OCI-LY1 (cell line): Measurements from ENCODE around the gene STPG4.

ENCODE experiments used
- H2AFZ ChIP-seq: fragments of 200-600 bp; sonication (generic), shearing (Covaris generic); 2 replicates; pipeline ENCODE4 v1.6.0; 2014; ENCODE audit warnings: antibody characterized with exemption, mild to moderate bottlenecking, low read length
- H3F3A ChIP-seq: fragments of 200-600 bp; sonication (generic), shearing (Covaris generic); 2 replicates; pipeline ENCODE4 v1.6.0; 2014; ENCODE audit warnings: mild to moderate bottlenecking, antibody characterized with exemption, low read length, moderate library complexity; ENCODE audit not compliant: insufficient read depth
- H3K27ac ChIP-seq: fragments of 200-600 bp; sonication (generic); 2 replicates; pipeline ENCODE4 v1.5.1; 2014; ENCODE audit warnings: low read length, mixed run types, mild to moderate bottlenecking, low read depth; ENCODE audit not compliant: poor library complexity, severe bottlenecking
- H3K27me3 ChIP-seq: fragments of 200-600 bp; sonication (generic); 2 replicates; pipeline ENCODE4 v1.6.0; 2014; ENCODE audit warnings: antibody characterized with exemption, mild to moderate bottlenecking, low read length, moderate library complexity; ENCODE audit not compliant: insufficient read depth
- H3K36me3 ChIP-seq: fragments of 200-600 bp; sonication (generic); 2 replicates; pipeline ENCODE4 v1.6.1; 2014; ENCODE audit warnings: mild to moderate bottlenecking, antibody characterized with exemption, low read length, moderate library complexity, mixed read lengths; ENCODE audit not compliant: insufficient read depth
- H3K4me1 ChIP-seq: fragments of 200-600 bp; sonication (generic); 2 replicates; pipeline ENCODE4 v1.5.1; 2014; ENCODE audit warnings: mild to moderate bottlenecking, low read length, moderate library complexity; ENCODE audit not compliant: insufficient read depth, severe bottlenecking
- H3K4me2 ChIP-seq: fragments of 200-600 bp; sonication (generic), shearing (Covaris generic); 2 replicates; pipeline ENCODE4 v1.6.1; 2014; ENCODE audit warnings: low read length
- H3K4me3 ChIP-seq: fragments of 200-600 bp; sonication (generic); 2 replicates; pipeline ENCODE4 v1.5.1; 2014; ENCODE audit warnings: low read length, low read depth, mild to moderate bottlenecking, mixed read lengths; ENCODE audit not compliant: poor library complexity, severe bottlenecking
- H3K79me2 ChIP-seq: fragments of 200-600 bp; shearing (Covaris generic); 2 replicates; pipeline ENCODE4 v1.6.1; 2016; ENCODE audit warnings: mixed run types, low read length, mixed read lengths; ENCODE audit not compliant: insufficient read depth
- H3K9ac ChIP-seq: fragments of 200-600 bp; sonication (generic), shearing (Covaris generic); 2 replicates; pipeline ENCODE4 v1.6.1; 2014; ENCODE audit warnings: mild to moderate bottlenecking, low read length, mixed read lengths
- H3K9me2 ChIP-seq: fragments of 200-600 bp; sonication (generic), shearing (Covaris generic); 2 replicates; pipeline ENCODE4 v1.6.1; 2014; ENCODE audit warnings: low read depth, mild to moderate bottlenecking, low read length, mixed read lengths
- H3K9me3 ChIP-seq: fragments of 200-600 bp; shearing (Covaris generic); 2 replicates; pipeline ENCODE4 v1.6.1; 2014; ENCODE audit warnings: low read length, mixed read lengths
- H4K20me1 ChIP-seq: fragments of 200-600 bp; sonication (generic), shearing (Covaris generic); 2 replicates; pipeline ENCODE4 v1.6.0; 2016; ENCODE audit warnings: mild to moderate bottlenecking, low read length; ENCODE audit not compliant: insufficient read depth
- CTCF ChIP-seq: fragments of 200-600 bp; sonication (generic), shearing (Covaris generic); IDR thresholded peaks from 2 replicates; pipeline ENCODE4 v1.5.1; 2017; ENCODE audit warnings: mild to moderate bottlenecking, antibody characterized with exemption, low read length, moderate library complexity, mixed read lengths
- EZH2 ChIP-seq: fragments of 200-600 bp; sonication (generic), shearing (Covaris generic); IDR thresholded peaks from 2 replicates; pipeline ENCODE4 v1.8.0; 2017; ENCODE audit warnings: borderline replicate concordance, mixed run types, mild to moderate bottlenecking, antibody characterized with exemption, low read length, moderate library complexity, mixed read lengths

The STPG4 gene

GRCh38 chr2:47083005-47083404 lies 72.1 kb downstream of the STPG4 start:
- TF ChIP-seq CTCF = no peak
- no peak for TF ChIP-seq EZH2
- no peak overlapping the region for H3K9ac ChIP-seq

GRCh38 chr2:47080888-47081301 lies 74.2 kb downstream of the STPG4 start:
- Histone ChIP-seq H3K9ac (no peak overlapping the region), H3K9me2 (no peaks in the 10 kb centered on the region), H3K36me3 (no peaks in the 10 kb centered on the region), H2AFZ (no peak overlapping the region), H4K20me1 (no peaks in the 10 kb centered on the region), H3K4me1 (no peaks in the 10 kb centered on the region), H3K4me2 (no peak overlapping the region), H3F3A (no peaks in the 10 kb centered on the region; the same call in 1 of the 2 replicates), H3K27me3 (peaks cover 3% of the 10 kb centered on the region; the same call in 1 of the 2 replicates), H3K9me3 (no peaks in the 10 kb centered on the region), H3K4me3 (no peak overlapping the region), H3K79me2 (no peaks in the 10 kb centered on the region), H3K27ac (no peak overlapping the region)
- TF ChIP-seq CTCF (no peak), EZH2 (no peak)

More at GRCh38 chr2:47083005-47083404, 72.1 kb downstream of the STPG4 start:
- no peaks in the 10 kb centered on the region for H4K20me1 ChIP-seq
- H3K4me1 ChIP-seq = no peaks in the 10 kb centered on the region
- H3K9me2 ChIP-seq = no peaks in the 10 kb centered on the region
- no peaks in the 10 kb centered on the region for H3K79me2 ChIP-seq
- no peak overlapping the region for H2AFZ ChIP-seq
- no peak overlapping the region for H3K4me3 ChIP-seq
- H3K9me3 ChIP-seq = no peaks in the 10 kb centered on the region
- no peaks in the 10 kb centered on the region; the same call in 1 of the 2 replicates for H3F3A ChIP-seq
- H3K27me3 ChIP-seq = peaks cover 3% of the 10 kb centered on the region; the same call in 1 of the 2 replicates
- H3K4me2 ChIP-seq = no peak overlapping the region
- no peak overlapping the region for H3K27ac ChIP-seq
- H3K36me3 ChIP-seq = no peaks in the 10 kb centered on the region

- H3K36me3 ChIP-seq = no peaks in the 10 kb centered on the region
- H3K27ac ChIP-seq = no peak overlapping the region
- no peaks in the 10 kb centered on the region for H3K4me1 ChIP-seq
- peaks cover 3% of the 10 kb centered on the region; the same call in 1 of the 2 replicates for H3K27me3 ChIP-seq
- H2AFZ ChIP-seq = no peak overlapping the region
- TF ChIP-seq CTCF (no peak), EZH2 (no peak)
- no peaks in the 10 kb centered on the region for H3K9me3 ChIP-seq
- no peaks in the 10 kb centered on the region for H4K20me1 ChIP-seq
- no peak overlapping the region for H3K4me2 ChIP-seq
- H3K9me2 ChIP-seq = no peaks in the 10 kb centered on the region
- no peak overlapping the region for H3K9ac ChIP-seq
- no peaks in the 10 kb centered on the region for H3K79me2 ChIP-seq
- H3F3A ChIP-seq = no peaks in the 10 kb centered on the region; the same call in 1 of the 2 replicates
- H3K4me3 ChIP-seq = no peak overlapping the region
These were observed 75.3 kb downstream of the STPG4 start for GRCh38 chr2:47079515-47080412.
